ENCODE results near the gene DIPK1C. TPM values are rescaled to one million over a fixed set of nuclear protein-coding genes. Genes with fewer than 3 reads are reported as not detected.
A peak's percentile ranks its signal among the peaks of the same experiment; 100 is the strongest.

DIPK1C gene
- total and polyA plus RNA-seq, 9 of the 15 experiments (the other 6 are each of a cell fraction or from before 2014, with no cell fraction given): 0.04 to 0.32 (median 0.15) TPM; not detected in 2

DNA sequence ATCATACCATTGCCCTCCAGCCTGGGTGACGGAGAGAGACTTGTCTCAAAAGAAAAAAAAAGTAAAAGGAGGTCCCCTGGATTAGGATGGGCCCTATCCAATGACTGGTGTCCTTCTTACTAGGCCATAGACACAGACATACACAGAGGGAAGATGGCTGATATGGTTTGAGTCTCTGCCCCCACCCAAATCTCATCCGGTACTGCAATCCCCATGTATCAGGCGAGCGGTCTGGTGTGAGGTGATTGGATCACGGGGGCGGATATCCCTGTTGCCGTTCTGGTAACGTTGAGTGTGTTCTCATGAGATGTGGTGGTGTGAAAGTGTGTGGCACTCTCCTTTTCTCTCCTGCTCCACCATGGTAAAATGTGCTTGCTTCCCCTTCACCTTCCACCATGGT is 31.2 kb upstream of the DIPK1C start:
- intact Hi-C loops (cut with micrococcal nuclease) (no loop called here), in situ Hi-C loops (cut with MboI) (no loop called here)
- Histone ChIP-seq H3K9ac (ENCODE audit: insufficient read depth in 1 of 2, low read depth in 2 of 2, low read length in 2 of 2) (peak overlapping the region in 1 of 2 experiments; percentile 23; a peak in 1 of 4 replicates), H3K36me3 (ENCODE audit: control insufficient read depth, insufficient read depth, low read length) (no peaks in the 10 kb centered on the region), H3K79me2 (ENCODE audit: control insufficient read depth, insufficient read depth, low read length) (no peaks in the 10 kb centered on the region), H3K4me3 (no peak overlapping the region), H3K9me3 (replicated peaks; ENCODE audit: control insufficient read depth, insufficient read depth, low read depth, low read length) (no peaks in the 10 kb centered on the region), H2AFZ (ENCODE audit: low read depth, low read length) (peak overlapping the region; percentile 85), H3K27ac (ENCODE audit: extremely low read depth, low read depth, low read length) (peak overlapping the region; percentile 62), H3K27me3 (ENCODE audit: control insufficient read depth in 2 of 2, insufficient read depth in 2 of 2, low read length in 2 of 2) (no peaks in the 10 kb centered on the region), H4K20me1 (replicated peaks; ENCODE audit: control insufficient read depth, insufficient read depth, low read length) (no peaks in the 10 kb centered on the region), H3K4me2 (ENCODE audit: insufficient read depth, low read length) (peak overlapping the region; percentile 70), H3K9me1 (ENCODE audit: control insufficient read depth, insufficient read depth, low read length) (no peaks in the 10 kb centered on the region), H3K4me1 (replicated peaks in 1 of 2; ENCODE audit: control insufficient read depth in 2 of 2, insufficient read depth in 2 of 2, low read length in 2 of 2) (peaks cover 11 to 12% of the 10 kb centered on the region in 2 experiments; a peak in 3 of 5 replicates)
- peak; percentile 89 for ATAC-seq
- ChIA-PET POLR2A (no interaction called here), CTCF (ENCODE audit: low intra/inter-chr PET ratio) (no interaction called here)
- BruUV-seq (replicated peaks): no TSS peak
- FAIRE-seq: peak; percentile 54
- DNase-seq (ENCODE audit: extremely low read depth in 1 of 4, low spot score in 3 of 4): peak; percentile 20 to 53 (median 36)
- 8% methylated on average over 6 of the region's 8 CpGs for WGBS (ENCODE audit: insufficient coverage, low coverage, missing lambda C conversion rate)
- TF ChIP-seq ZNF124 (CRISPR knock-in tag; IDR thresholded peaks at IDR 0.05): no peak
- no peak for TF ChIP-seq ZC3H4 (CRISPR knock-in tag; IDR thresholded peaks at IDR 0.05; ENCODE audit: borderline replicate concordance)
- no peak for TF ChIP-seq KDM5B (IDR thresholded peaks at IDR 0.05; ENCODE audit: insufficient replicate concordance, low read depth, low read length)
- TF ChIP-seq, protein P1, sequence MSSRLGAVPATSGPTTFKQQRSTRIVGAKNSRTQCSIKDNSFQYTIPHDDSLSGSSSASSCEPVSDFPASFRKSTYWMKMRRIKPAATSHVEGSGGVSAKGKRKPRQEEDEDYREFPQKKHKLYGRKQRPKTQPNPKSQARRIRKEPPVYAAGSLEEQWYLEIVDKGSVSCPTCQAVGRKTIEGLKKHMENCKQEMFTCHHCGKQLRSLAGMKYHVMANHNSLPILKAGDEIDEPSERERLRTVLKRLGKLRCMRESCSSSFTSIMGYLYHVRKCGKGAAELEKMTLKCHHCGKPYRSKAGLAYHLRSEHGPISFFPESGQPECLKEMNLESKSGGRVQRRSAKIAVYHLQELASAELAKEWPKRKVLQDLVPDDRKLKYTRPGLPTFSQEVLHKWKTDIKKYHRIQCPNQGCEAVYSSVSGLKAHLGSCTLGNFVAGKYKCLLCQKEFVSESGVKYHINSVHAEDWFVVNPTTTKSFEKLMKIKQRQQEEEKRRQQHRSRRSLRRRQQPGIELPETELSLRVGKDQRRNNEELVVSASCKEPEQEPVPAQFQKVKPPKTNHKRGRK (tag; IDR thresholded peaks at IDR 0.05): no peak
- TF ChIP-seq SIX5 (IDR thresholded peaks at IDR 0.05; ENCODE audit: borderline replicate concordance in 1 of 2, insufficient read depth in 1 of 2, low read depth in 1 of 2, low read length in 2 of 2): no peak
- TF ChIP-seq BCOR (IDR thresholded peaks at IDR 0.05): no peak
- TF ChIP-seq, protein P2, sequence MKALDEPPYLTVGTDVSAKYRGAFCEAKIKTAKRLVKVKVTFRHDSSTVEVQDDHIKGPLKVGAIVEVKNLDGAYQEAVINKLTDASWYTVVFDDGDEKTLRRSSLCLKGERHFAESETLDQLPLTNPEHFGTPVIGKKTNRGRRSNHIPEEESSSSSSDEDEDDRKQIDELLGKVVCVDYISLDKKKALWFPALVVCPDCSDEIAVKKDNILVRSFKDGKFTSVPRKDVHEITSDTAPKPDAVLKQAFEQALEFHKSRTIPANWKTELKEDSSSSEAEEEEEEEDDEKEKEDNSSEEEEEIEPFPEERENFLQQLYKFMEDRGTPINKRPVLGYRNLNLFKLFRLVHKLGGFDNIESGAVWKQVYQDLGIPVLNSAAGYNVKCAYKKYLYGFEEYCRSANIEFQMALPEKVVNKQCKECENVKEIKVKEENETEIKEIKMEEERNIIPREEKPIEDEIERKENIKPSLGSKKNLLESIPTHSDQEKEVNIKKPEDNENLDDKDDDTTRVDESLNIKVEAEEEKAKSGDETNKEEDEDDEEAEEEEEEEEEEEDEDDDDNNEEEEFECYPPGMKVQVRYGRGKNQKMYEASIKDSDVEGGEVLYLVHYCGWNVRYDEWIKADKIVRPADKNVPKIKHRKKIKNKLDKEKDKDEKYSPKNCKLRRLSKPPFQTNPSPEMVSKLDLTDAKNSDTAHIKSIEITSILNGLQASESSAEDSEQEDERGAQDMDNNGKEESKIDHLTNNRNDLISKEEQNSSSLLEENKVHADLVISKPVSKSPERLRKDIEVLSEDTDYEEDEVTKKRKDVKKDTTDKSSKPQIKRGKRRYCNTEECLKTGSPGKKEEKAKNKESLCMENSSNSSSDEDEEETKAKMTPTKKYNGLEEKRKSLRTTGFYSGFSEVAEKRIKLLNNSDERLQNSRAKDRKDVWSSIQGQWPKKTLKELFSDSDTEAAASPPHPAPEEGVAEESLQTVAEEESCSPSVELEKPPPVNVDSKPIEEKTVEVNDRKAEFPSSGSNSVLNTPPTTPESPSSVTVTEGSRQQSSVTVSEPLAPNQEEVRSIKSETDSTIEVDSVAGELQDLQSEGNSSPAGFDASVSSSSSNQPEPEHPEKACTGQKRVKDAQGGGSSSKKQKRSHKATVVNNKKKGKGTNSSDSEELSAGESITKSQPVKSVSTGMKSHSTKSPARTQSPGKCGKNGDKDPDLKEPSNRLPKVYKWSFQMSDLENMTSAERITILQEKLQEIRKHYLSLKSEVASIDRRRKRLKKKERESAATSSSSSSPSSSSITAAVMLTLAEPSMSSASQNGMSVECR (CRISPR knock-in tag; IDR thresholded peaks at IDR 0.05): no peak
- TF ChIP-seq, protein P3, sequence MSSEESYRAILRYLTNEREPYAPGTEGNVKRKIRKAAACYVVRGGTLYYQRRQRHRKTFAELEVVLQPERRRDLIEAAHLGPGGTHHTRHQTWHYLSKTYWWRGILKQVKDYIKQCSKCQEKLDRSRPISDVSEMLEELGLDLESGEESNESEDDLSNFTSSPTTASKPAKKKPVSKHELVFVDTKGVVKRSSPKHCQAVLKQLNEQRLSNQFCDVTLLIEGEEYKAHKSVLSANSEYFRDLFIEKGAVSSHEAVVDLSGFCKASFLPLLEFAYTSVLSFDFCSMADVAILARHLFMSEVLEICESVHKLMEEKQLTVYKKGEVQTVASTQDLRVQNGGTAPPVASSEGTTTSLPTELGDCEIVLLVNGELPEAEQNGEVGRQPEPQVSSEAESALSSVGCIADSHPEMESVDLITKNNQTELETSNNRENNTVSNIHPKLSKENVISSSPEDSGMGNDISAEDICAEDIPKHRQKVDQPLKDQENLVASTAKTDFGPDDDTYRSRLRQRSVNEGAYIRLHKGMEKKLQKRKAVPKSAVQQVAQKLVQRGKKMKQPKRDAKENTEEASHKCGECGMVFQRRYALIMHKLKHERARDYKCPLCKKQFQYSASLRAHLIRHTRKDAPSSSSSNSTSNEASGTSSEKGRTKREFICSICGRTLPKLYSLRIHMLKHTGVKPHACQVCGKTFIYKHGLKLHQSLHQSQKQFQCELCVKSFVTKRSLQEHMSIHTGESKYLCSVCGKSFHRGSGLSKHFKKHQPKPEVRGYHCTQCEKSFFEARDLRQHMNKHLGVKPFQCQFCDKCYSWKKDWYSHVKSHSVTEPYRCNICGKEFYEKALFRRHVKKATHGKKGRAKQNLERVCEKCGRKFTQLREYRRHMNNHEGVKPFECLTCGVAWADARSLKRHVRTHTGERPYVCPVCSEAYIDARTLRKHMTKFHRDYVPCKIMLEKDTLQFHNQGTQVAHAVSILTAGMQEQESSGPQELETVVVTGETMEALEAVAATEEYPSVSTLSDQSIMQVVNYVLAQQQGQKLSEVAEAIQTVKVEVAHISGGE (CRISPR knock-in tag; IDR thresholded peaks at IDR 0.05): no peak
- TF ChIP-seq ZNF766 (CRISPR knock-in tag; conservative IDR thresholded peaks at IDR 0.05): 0 out of 2 replicates have a peak, but pooled peaks have one; percentile 36
- TF ChIP-seq, protein P4, sequence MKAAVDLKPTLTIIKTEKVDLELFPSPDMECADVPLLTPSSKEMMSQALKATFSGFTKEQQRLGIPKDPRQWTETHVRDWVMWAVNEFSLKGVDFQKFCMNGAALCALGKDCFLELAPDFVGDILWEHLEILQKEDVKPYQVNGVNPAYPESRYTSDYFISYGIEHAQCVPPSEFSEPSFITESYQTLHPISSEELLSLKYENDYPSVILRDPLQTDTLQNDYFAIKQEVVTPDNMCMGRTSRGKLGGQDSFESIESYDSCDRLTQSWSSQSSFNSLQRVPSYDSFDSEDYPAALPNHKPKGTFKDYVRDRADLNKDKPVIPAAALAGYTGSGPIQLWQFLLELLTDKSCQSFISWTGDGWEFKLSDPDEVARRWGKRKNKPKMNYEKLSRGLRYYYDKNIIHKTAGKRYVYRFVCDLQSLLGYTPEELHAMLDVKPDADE (conservative IDR thresholded peaks at IDR 0.05; ENCODE audit: control insufficient read depth, low read depth, low read length): no peak
